Skeletal muscle tissue (tissue), 4 donors: Measurements from ENCODE around the gene SLC22A25. TPM values are rescaled to one million over a fixed set of nuclear protein-coding genes. Genes with fewer than 3 reads are reported as not detected.
"Not testable (repeated sequence)": the region's sequence is repeated elsewhere in the genome, so short reads cannot be mapped to it uniquely, and the experiment has no call there.

Experiments
- H3K27ac ChIP-seq: one replicate; pipeline ENCODE4 v1.7.0; 2013; ENCODE audit warnings: mild to moderate bottlenecking, low read depth, low read length, inconsistent platforms
- H3K27me3 ChIP-seq, 3 donors: one replicate each; pipeline ENCODE4 v1.7.0; 2013; ENCODE audit warnings: low read length in 3 of 3; ENCODE audit not compliant: control insufficient read depth in 3 of 3, insufficient read depth in 3 of 3
- H3K36me3 ChIP-seq, 3 donors: one replicate each; pipeline ENCODE4 v1.7.0; 2013; ENCODE audit warnings: low read length in 3 of 3; ENCODE audit not compliant: control insufficient read depth in 3 of 3, insufficient read depth in 3 of 3
- H3K4me1 ChIP-seq, 3 donors: one replicate each; pipeline ENCODE4 v1.7.0; 2013; ENCODE audit warnings: low read length in 3 of 3, mild to moderate bottlenecking in 3 of 3; ENCODE audit not compliant: control insufficient read depth in 3 of 3, insufficient read depth in 3 of 3
- H3K4me3 ChIP-seq, 3 donors: one replicate each; pipeline ENCODE4 v1.7.0; 2013; ENCODE audit warnings: low read length in 3 of 3
- H3K9ac ChIP-seq, 3 donors: one replicate each; pipeline ENCODE4 v1.7.0; 2013; ENCODE audit warnings: low read length in 3 of 3, mild to moderate bottlenecking in 3 of 3, moderate library complexity in 2 of 3, low read depth in 1 of 3
- H3K9me3 ChIP-seq, 3 donors: one replicate each; pipeline ENCODE4 v1.7.0; 2013; ENCODE audit warnings: low read length in 3 of 3; ENCODE audit not compliant: control insufficient read depth in 3 of 3
- total RNA-seq: library from RNA; depleted of rRNA; stranded (reverse); fragments of >200 nt; gene quantifications from one replicate; pipeline ENCODE4 v1.2.3, GENCODE V29; 2014
- donor health status: Osteomylitis.

The SLC22A25 gene
- total RNA-seq, 1 donor from 2014 or later, result not detected

GRCh38 chr11:63237413-63237812 lies 6.0 kb downstream of the SLC22A25 start:
- H3K4me1 ChIP-seq, result no peaks in the 10 kb centered on the region
- H3K36me3 ChIP-seq, result no peaks in the 10 kb centered on the region
- no peak overlapping the region for H3K4me3 ChIP-seq
- H3K9me3 ChIP-seq, result peaks cover 0 to 6% (median 0%) of the 10 kb centered on the region in 3 donors
- no peak overlapping the region for H3K27ac ChIP-seq
- H3K27me3 ChIP-seq, result peaks cover 0 to 4% (median 0%) of the 10 kb centered on the region in 3 donors
- no peak overlapping the region for H3K9ac ChIP-seq

DNA sequence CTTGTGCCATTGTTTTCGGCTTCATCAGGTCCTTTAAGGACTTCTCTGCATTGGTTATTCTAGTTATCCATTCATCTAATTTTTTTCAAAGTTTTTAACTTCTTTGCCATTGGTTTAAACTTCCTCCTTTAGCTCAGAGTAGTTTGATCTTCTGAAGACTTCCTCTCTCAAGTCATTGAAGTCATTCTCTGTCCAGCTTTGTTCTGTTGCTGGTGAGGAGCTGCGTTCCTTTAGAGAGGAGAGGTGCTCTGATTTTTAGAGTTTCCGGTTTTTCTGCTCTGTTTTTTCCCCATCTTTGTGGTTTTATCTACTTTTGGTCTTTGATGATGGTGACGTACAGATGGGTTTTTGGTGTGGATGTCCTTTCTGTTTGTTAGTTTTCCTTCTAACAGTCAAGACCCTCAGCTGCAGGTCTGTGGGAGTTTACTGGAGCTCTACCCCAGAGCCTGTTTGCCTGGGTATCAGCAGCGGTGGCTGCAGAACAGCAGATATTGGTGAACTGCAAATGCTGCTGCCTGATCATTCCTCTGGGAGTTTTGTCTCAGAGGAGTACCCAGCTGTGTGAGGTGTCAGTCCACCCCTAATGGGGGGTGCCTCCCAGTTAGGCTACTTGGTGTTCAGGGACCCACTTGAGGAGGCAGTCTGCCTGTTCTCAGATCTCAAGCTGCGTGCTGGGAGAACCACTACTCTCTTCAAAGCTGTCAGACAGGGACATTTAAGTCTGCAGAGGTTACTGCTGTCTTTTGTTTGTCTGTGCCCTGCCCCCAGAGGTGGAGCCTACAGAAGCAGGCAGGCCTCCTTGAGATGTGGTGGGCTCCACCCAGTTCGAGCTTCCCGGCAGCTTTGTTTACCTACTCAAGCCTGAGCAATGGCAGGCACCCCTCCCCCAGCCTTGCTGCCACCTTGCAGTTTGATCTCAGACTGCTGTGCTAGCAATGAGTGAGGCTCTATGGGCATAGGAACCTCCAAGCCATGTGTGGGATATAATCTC lies 7.6 kb downstream of the SLC22A25 start:
- H3K4me3 ChIP-seq, H3K9ac ChIP-seq, H3K27ac ChIP-seq, H3K9me3 ChIP-seq, H3K36me3 ChIP-seq, H3K27me3 ChIP-seq, H3K4me1 ChIP-seq: not testable (repeated sequence)

DNA sequence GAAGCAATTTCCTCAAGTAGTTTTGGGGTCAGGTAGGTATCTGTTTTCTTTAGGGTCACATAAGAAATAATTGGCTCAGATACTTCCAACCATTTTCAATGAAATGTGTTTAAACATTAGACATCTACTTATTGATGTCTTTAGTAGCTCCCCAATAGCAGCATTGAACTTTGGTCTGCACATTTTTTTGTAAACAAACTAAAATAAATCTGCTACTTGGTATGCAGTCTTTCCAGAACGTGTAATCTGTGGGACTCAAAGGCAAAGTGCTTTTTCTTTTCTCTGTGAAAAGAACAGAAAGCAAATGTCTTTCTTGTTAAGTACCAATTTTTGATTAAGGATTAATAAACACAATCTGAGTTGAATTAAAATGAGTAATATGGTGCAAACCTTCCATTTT lies 13.6 kb downstream of the SLC22A25 start:
- no peaks in the 10 kb centered on the region for H3K36me3 ChIP-seq
- H3K4me3 ChIP-seq, result no peak overlapping the region
- no peak overlapping the region for H3K27ac ChIP-seq
- no peaks in the 10 kb centered on the region for H3K4me1 ChIP-seq
- H3K9me3 ChIP-seq, result peaks cover 0 to 2% (median 0%) of the 10 kb centered on the region in 3 donors
- no peaks in the 10 kb centered on the region for H3K27me3 ChIP-seq
- H3K9ac ChIP-seq, result no peak overlapping the region

GRCh38 chr11:63227521-63228107 lies 15.8 kb downstream of the SLC22A25 start:
- H3K4me3 ChIP-seq, result no peak overlapping the region
- H3K27me3 ChIP-seq, result no peaks in the 10 kb centered on the region
- H3K9me3 ChIP-seq, result peaks cover 0 to 2% (median 0%) of the 10 kb centered on the region in 3 donors
- no peak overlapping the region for H3K9ac ChIP-seq
- H3K4me1 ChIP-seq, result no peaks in the 10 kb centered on the region
- H3K27ac ChIP-seq, result no peak overlapping the region
- H3K36me3 ChIP-seq, result no peaks in the 10 kb centered on the region

DNA sequence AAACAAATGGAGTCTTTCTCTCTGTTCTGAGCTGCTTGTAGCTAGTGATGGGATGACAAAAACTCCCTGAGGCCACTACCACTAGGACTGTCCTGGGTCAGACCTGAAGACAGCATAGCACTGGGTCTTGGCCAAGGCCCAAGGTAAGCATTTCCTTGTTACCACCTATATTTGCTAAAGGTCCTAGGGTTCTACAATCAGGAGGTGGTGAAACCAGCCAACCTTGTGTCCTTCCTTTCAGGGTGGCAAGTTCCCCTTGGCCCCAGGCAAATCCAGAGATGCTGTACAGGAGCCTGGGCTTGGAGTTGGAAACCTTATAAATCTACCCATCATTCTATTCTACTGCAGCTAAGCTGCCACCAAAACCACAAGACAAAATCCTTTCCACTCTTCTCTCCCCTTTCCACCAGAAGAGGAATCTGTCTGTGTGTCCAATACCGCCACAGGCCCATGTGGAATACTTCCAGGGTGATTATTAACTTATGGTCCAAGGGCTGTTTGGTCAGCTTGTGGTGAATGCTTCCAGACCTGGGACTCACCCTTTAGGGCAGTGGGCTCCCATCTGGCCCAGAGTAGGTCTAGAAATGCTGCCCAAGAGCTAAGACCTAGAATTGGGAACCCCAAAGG lies 16.8 kb downstream of the SLC22A25 start:
- Histone ChIP-seq H3K9ac (no peak overlapping the region), H3K36me3 (no peaks in the 10 kb centered on the region), H3K9me3 (peaks cover 0 to 2% (median 0%) of the 10 kb centered on the region in 3 donors), H3K27me3 (no peaks in the 10 kb centered on the region), H3K4me1 (no peaks in the 10 kb centered on the region), H3K4me3 (no peak overlapping the region), H3K27ac (no peak overlapping the region)

- Histone ChIP-seq H3K9me3 (peaks cover 0 to 2% (median 0%) of the 10 kb centered on the region in 3 donors), H3K27me3 (no peaks in the 10 kb centered on the region), H3K9ac (no peak overlapping the region), H3K4me1 (no peaks in the 10 kb centered on the region), H3K4me3 (no peak overlapping the region), H3K36me3 (no peaks in the 10 kb centered on the region), H3K27ac (no peak overlapping the region)
Observed at GRCh38 chr11:63214093-63214492, 29.3 kb downstream of the SLC22A25 start.

- no peaks in the 10 kb centered on the region for H3K27me3 ChIP-seq
- H3K36me3 ChIP-seq, result no peaks in the 10 kb centered on the region
- H3K4me3 ChIP-seq, result no peak overlapping the region
Observed at GRCh38 chr11:63212742-63213141, 30.7 kb downstream of the SLC22A25 start.

GRCh38 chr11:63210111-63210510 lies 33.3 kb downstream of the SLC22A25 start:
- Histone ChIP-seq H3K9ac (no peak overlapping the region), H3K27me3 (no peaks in the 10 kb centered on the region), H3K9me3 (peaks cover 0 to 2% (median 2%) of the 10 kb centered on the region in 3 donors), H3K36me3 (no peaks in the 10 kb centered on the region), H3K4me3 (no peak overlapping the region), H3K27ac (no peak overlapping the region), H3K4me1 (no peaks in the 10 kb centered on the region)

More at GRCh38 chr11:63212742-63213141, 30.7 kb downstream of the SLC22A25 start:
- no peak overlapping the region for H3K27ac ChIP-seq
- H3K4me1 ChIP-seq, result no peaks in the 10 kb centered on the region
- H3K9ac ChIP-seq, result no peak overlapping the region
- H3K9me3 ChIP-seq, result peaks cover 0 to 2% (median 2%) of the 10 kb centered on the region in 3 donors
